ENCODE measurements around the gene ALDH3A2. TPM values are rescaled to one million over a fixed set of nuclear protein-coding genes. Genes with fewer than 3 reads are reported as not detected.

Gene ALDH3A2
- total and polyA plus RNA-seq, 2 of the 8 experiments (the other 6 are each of a cell fraction or from before 2014, with no cell fraction given) = 20.6 to 72.9 TPM

GRCh38 chr17:19660219-19660870, 11.8 kb downstream of the ALDH3A2 start (continued):
- no peak for TF ChIP-seq CHD7 (IDR thresholded peaks at IDR 0.05; ENCODE audit: insufficient replicate concordance, low read length)
- no peak for TF ChIP-seq KDM4A (IDR thresholded peaks at IDR 0.05; ENCODE audit: low read depth, low read length, severe bottlenecking)
- no peak for TF ChIP-seq EP300 (IDR thresholded peaks at IDR 0.05; ENCODE audit: borderline replicate concordance in 1 of 2, low read depth in 2 of 2, low read length in 2 of 2)
- TF ChIP-seq RXRA (IDR thresholded peaks at IDR 0.05; ENCODE audit: insufficient read depth, low read depth, low read length) = no peak
- TF ChIP-seq HDAC2 (IDR thresholded peaks at IDR 0.05; ENCODE audit: borderline replicate concordance in 1 of 2, low read depth in 2 of 2, low read length in 2 of 2) = no peak

Data from H1 (cell line).